Mesodermal cell (in vitro differentiated cells): Measurements from ENCODE around the gene WASHC2A.
"Not testable (repeated sequence)": the region's sequence is repeated elsewhere in the genome, so short reads cannot be mapped to it uniquely, and the experiment has no call there.

Experiments
- H3K27ac ChIP-seq: 2 replicates; pipeline ENCODE4 v1.7.0; 2013; ENCODE audit warnings: mild to moderate bottlenecking, low read depth, low read length, moderate library complexity; ENCODE audit not compliant: severe bottlenecking
- H3K36me3 ChIP-seq: 2 replicates; pipeline ENCODE4 v1.7.1; 2013; ENCODE audit warnings: mild to moderate bottlenecking, low read length, moderate library complexity; ENCODE audit not compliant: control insufficient read depth, insufficient read depth
- H3K4me1 ChIP-seq: one replicate; pipeline ENCODE4 v1.7.1; 2013; ENCODE audit warnings: mild to moderate bottlenecking, low read length; ENCODE audit not compliant: insufficient read depth, control insufficient read depth, poor library complexity, severe bottlenecking
- H3K4me3 ChIP-seq: 2 replicates; pipeline ENCODE4 v1.7.0; 2013; ENCODE audit warnings: low read length, control low read depth, mild to moderate bottlenecking; ENCODE audit not compliant: insufficient read depth, poor library complexity, severe bottlenecking; ENCODE audit errors: extremely low read depth
- H3K9me3 ChIP-seq: 2 replicates; pipeline ENCODE4 v1.7.1; 2013; ENCODE audit warnings: mild to moderate bottlenecking, low read length, moderate library complexity; ENCODE audit not compliant: control insufficient read depth
- WGBS, 2 experiments: methylation state at CpG; one replicate each; pipeline ENCODE4 v1.1.5; 2013; ENCODE audit warnings: missing lambda C conversion rate in 2 of 2; ENCODE audit not compliant: insufficient coverage in 2 of 2; 5-methylcytosine and 5-hydroxymethylcytosine counted together

The WASHC2A gene

DNA sequence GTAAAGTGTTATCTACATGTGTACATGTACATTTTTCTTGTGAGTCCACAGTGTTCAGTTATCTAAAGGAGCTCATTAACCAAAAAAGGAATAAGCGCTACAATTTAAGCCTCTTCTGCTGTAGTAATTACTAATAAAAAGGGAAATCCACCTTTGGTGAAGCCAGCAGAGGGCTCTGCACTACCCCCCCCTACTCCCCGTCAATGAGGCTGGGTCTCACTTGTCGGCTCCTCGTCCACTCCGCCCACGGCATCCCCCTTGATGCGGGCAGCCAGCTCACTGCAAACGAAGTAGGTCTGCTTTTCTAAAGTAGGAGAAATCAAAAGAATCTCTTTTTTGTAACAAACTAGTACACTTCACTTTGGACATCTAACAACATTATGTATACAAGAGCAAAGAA, 4.7 kb upstream of the WASHC2A start:
- no peak overlapping the region for H3K4me3 ChIP-seq
- H3K27ac ChIP-seq = no peak overlapping the region
- 0 to 6% methylated on average over 2 to 7 of the region's 8 CpGs for WGBS, 2 experiments
- no peaks in the 10 kb centered on the region for H3K4me1 ChIP-seq
- H3K9me3 ChIP-seq = no peaks in the 10 kb centered on the region
- H3K36me3 ChIP-seq = no peaks in the 10 kb centered on the region

DNA sequence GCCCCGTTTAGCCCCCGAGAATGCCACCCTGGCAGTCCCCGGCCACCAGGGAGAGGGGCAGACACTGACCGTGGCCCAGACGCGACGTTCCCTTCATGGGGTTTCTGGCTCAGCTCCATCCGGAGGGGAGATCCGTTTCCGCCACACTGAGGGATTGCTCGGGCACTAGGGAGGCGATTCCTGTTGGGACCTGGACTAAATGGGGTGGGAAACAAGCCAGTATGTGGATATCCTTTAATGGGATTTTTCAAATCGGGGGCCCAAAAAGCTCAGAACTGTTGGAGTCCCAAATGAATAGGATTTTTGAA, 552 bp downstream of the WASHC2A start:
- no CpG with 5 or more reads among the region's 13 CpGs for WGBS, 2 experiments
- H3K4me3 ChIP-seq = peak overlapping the region; percentile 57
- not testable (repeated sequence) for H3K36me3 ChIP-seq, H3K9me3 ChIP-seq, H3K27ac ChIP-seq, H3K4me1 ChIP-seq

DNA sequence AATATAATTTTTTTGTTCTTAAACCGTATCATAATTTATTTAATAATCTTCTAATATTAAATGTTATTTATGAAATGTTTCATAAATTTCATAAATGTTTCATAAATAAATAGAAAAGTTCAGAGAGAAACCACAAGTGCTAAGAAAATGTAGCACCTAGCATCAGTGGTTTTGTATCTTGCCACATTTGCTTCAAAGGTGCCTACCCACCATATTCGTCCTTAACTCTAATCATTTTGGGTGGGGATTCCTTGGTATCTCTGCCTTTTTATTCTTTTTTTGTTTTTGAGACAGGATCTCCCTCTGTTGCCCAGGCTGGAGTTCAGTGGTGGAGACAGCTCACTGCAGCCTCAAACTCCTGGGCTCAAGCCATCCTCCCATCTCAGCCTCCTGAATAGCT, 7.4 kb downstream of the WASHC2A start:
- WGBS, 2 experiments = no CpG with 5 or more reads among the region's 2 CpGs
- not testable (repeated sequence) for H3K27ac ChIP-seq, H3K4me3 ChIP-seq, H3K9me3 ChIP-seq, H3K36me3 ChIP-seq, H3K4me1 ChIP-seq

DNA sequence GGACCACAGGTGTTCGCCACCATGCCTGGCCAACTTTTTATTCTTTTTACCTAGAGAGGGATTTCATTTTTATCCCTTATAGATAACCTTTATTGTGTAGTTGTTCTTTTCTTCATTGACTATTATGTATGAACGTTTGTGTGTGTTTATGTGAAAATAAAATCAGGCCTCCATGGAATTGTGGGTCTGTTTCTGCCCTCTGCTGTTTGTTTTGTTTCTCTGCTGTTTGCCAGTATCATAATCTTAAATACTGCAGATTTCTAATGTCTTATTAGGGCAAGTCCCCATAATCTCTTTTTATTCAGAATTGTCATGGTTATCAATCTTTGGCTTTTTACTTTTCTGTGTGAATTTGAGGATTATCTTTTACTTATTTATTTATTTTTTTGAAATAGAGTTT, 7.8 kb downstream of the WASHC2A start:
- H3K27ac ChIP-seq, H3K9me3 ChIP-seq, H3K4me1 ChIP-seq, H3K4me3 ChIP-seq, H3K36me3 ChIP-seq: not testable (repeated sequence)
- no CpG with 5 or more reads among the region's 2 CpGs for WGBS, 2 experiments

DNA sequence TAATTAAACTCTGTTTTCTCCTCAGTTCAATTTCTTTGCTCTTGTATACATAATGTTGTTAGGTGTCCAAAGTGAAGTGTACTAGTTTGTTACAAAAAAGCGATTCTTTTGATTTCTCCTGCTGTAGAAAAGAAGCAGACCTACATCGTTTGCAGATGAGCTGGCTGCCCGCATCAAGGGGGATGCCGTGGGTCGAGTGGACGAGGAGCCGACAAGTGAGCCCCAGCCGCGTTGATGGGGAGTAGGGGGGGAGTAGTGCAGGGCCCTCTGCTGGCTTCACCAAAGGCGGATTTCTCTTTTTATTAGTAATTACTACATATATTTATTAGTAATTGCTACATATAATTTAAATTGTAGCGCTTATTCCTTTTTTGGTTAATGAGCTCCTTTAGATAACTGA, 23.6 kb downstream of the WASHC2A start:
- H3K4me1 ChIP-seq, H3K36me3 ChIP-seq, H3K4me3 ChIP-seq, H3K27ac ChIP-seq, H3K9me3 ChIP-seq: not testable (repeated sequence)
- no CpG with 5 or more reads among the region's 11 CpGs for WGBS, 2 experiments

DNA sequence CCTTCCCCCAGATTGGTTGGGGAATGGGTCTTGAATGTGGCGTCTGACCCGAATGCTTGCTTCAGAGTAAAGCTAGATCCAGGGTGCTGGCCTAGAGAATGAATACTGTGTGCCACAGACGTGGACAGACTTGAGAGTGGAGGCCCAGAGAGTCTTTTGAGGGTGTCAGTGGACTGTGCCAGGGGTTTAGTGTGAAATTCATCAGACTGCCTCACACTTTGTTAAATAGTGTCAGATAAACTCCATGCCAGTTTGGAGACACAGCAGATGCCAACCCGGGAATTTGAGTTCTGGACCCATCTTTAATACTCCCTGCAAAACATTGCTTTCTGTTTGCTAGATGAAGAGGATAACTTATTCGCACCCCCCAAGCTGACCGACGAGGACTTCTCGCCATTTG, 25.2 kb downstream of the WASHC2A start:
- not testable (repeated sequence) for H3K27ac ChIP-seq, H3K4me3 ChIP-seq, H3K9me3 ChIP-seq, H3K36me3 ChIP-seq, H3K4me1 ChIP-seq
- no CpG with 5 or more reads among the region's 8 CpGs for WGBS, 2 experiments

DNA sequence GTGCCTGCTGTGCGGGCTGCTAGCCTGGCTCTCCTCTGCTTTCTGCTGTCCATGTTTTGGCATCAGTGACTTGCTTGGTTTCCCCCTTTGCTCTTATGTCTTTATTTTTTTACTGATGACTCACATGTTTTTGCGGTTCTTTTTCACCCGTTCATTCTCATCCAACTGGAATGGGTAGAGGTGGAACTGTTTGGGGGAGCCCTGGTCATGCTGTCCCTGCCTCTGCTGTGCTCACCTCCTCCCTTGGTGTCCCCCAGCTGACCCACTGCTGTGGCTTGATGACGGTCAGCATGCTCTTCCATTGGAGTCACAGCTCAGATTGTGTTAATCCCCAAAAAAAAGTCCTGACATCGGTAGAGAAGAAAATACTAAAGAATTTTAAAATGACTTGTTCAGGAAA, 26.9 kb downstream of the WASHC2A start:
- WGBS, 2 experiments = 100% methylated on average over 1 of the region's 5 CpGs
- not testable (repeated sequence) for H3K4me1 ChIP-seq, H3K4me3 ChIP-seq, H3K9me3 ChIP-seq, H3K36me3 ChIP-seq, H3K27ac ChIP-seq

DNA sequence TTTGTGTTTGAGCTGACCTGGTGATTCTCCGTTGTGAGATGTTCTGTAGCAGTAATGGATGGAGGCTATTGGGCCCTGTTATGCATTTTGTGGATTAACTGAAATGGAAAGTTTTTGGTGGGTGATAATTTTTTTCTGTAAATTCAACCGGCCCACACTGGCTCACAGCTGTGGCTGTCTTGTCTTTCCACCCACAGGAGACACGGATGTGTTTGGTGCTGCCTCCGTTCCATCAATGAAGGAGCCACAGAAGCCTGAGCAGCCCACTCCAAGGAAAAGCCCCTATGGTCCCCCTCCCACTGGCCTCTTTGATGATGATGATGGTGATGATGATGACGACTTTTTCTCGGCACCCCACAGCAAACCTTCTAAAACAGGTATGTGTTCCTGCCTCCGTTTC, 27.6 kb downstream of the WASHC2A start:
- not testable (repeated sequence) for H3K9me3 ChIP-seq, H3K4me3 ChIP-seq, H3K36me3 ChIP-seq, H3K27ac ChIP-seq, H3K4me1 ChIP-seq
- 100% methylated on average over 2 of the region's 7 CpGs; no CpG with 5 or more reads in 1 of the 2 experiments for WGBS, 2 experiments

DNA sequence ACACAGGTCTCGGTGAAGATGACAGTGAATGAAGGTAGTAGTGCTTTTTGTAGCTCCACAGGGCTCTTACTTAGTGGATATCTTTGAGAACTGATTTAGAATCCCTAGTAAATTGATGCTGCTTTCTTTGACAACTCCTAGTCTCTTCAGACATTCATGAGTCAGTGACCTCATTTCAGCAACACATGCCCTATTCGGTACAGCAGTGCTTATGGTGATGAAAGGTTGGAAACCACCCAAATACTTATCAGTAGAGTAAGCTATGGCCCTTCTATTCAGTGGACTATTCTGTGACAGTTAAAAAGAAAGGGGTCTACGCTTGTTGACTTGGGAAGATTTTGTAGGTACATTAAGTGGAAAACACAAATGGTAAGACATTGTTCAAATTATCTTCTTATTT, 29.0 kb downstream of the WASHC2A start:
- not testable (repeated sequence) for H3K27ac ChIP-seq, H3K36me3 ChIP-seq, H3K4me1 ChIP-seq, H3K9me3 ChIP-seq, H3K4me3 ChIP-seq
- WGBS, 2 experiments = no CpG with 5 or more reads among the region's 3 CpGs

DNA sequence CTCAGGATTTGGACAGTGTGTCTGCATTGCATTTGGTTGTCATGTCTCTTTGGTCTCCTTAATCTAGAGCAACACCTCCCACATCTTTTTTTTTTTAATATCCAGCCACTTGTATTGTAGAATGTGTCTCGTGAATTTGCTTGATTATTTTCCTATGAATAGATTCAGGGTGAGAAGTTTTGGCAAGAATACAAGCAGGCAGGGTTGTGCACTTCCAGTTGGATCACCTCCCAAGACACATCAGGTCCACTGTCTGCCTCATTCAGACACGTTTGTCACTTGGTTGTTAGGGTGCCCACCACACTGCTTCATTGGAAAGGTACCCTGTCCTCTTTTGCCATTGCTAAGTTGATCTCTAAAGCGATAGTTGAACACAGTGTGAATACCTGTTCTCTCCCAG, 30.9 kb downstream of the WASHC2A start:
- not testable (repeated sequence) for H3K4me1 ChIP-seq, H3K27ac ChIP-seq, H3K36me3 ChIP-seq, H3K4me3 ChIP-seq, H3K9me3 ChIP-seq
- 100% methylated on average over 1 of the region's 3 CpGs; no CpG with 5 or more reads in 1 of the 2 experiments for WGBS, 2 experiments

DNA sequence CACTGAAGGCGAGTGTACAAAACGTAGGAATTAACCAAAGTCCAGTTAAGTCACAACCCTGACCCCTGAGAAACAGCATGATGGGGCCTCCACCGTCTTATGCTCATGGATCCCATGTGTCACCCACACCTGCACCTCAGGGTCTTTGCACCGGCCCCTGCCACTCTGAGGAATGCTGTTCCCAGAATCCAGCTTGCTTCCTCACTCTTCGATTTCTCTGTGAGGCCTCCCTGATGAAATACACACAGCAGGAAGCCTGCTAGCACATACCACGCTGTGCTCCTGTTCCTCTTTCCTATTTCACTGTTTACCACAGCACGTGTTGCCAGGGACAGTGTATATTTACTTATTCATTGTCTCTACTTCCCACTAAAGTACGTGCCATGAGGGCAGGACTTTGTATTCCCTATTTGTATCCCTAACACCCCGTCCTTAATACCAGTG, 33.4 kb downstream of the WASHC2A start:
- WGBS, 2 experiments = 77 to 98% methylated on average over 3 to 5 of the region's 9 CpGs
- H3K36me3 ChIP-seq, H3K4me3 ChIP-seq, H3K27ac ChIP-seq, H3K4me1 ChIP-seq, H3K9me3 ChIP-seq: not testable (repeated sequence)

DNA sequence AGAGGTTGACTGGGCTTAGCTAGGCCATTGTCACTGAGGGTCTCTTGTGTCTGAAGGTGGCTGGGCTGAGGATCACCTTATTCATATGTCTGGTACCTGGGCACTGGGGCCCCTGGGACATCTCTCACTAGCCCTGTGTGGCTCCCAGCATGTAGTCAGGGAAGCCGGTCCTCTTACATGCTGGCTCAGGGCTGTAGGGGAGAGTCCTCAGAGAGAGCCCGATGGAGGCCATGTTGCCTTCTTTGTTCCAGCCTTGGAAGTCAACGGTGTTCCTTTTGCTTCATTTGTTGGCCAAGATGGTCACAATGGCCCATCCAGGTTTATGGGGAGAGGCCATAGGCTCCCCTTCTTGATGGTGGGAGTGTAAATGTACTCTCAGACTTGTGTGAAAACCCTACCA, 34.0 kb downstream of the WASHC2A start:
- 100% methylated on average over 2 of the region's 3 CpGs; no CpG with 5 or more reads in 1 of the 2 experiments for WGBS, 2 experiments
- not testable (repeated sequence) for H3K4me1 ChIP-seq, H3K36me3 ChIP-seq, H3K9me3 ChIP-seq, H3K4me3 ChIP-seq, H3K27ac ChIP-seq
